CD4-positive, alpha-beta T cell (primary cell): ENCODE measurements around the gene DNER. TPM values are rescaled to one million over a fixed set of nuclear protein-coding genes. Genes with fewer than 3 reads are reported as not detected.
"Not testable (repeated sequence)": the region's sequence is repeated elsewhere in the genome, so short reads cannot be mapped to it uniquely, and the experiment has no call there.

Source experiments
- ATAC-seq: fragments of 200-7000 bp; cut with Tn5 transposase; one replicate; pipeline ENCODE4 v1.10.0; 2022; ENCODE audit warnings: mild to moderate bottlenecking; ENCODE audit not compliant: poor library complexity
- CTCF ChIA-PET: fragments of 350-600 bp; sonication (Branson Sonifier 250); formaldehyde crosslinking; loops from one replicate; lab custom pipeline; 2021; ENCODE audit warnings: antibody characterized with exemption, inconsistent platforms; lab: Charles Lee
- POLR2A ChIA-PET: fragments of 350-600 bp; sonication (Branson Sonifier 250); formaldehyde crosslinking; loops from one replicate; lab custom pipeline; 2021; ENCODE audit warnings: antibody characterized with exemption, inconsistent platforms; lab: Charles Lee
- DNase-seq, 14 experiments: peaks; one replicate each; pipeline ENCODE4 v3.0.0-alpha.2; 2013 to 2020; ENCODE audit warnings: mixed read lengths in 2 of 14
- H3K27ac ChIP-seq, 2 donors: one replicate each; pipeline versions ENCODE4 v1.5.1 to v1.7.0; 2013; ENCODE audit warnings: low read length in 2 of 2, low read depth in 1 of 2, mild to moderate bottlenecking in 1 of 2
- H3K27me3 ChIP-seq, 2 experiments: 1 replicate in 1 of 2; 2 replicates in 1 of 2; pipeline versions ENCODE4 v1.6.1 to v1.7.0; 2013; ENCODE audit warnings: low read length in 2 of 2, control low read depth in 1 of 2, mild to moderate bottlenecking in 1 of 2, moderate library complexity in 1 of 2; ENCODE audit not compliant: insufficient read depth in 2 of 2, control insufficient read depth in 1 of 2
- H3K36me3 ChIP-seq: one replicate; pipeline ENCODE4 v1.6.1; 2013; ENCODE audit warnings: low read length, control low read depth; ENCODE audit not compliant: insufficient read depth
- H3K4me1 ChIP-seq: one replicate; pipeline ENCODE4 v1.6.1; 2013; ENCODE audit warnings: low read length, control low read depth; ENCODE audit not compliant: insufficient read depth
- H3K4me3 ChIP-seq: one replicate; pipeline ENCODE4 v1.5.1; 2013; ENCODE audit warnings: mild to moderate bottlenecking, low read length, moderate library complexity
- H3K9me3 ChIP-seq, 2 experiments: 1 replicate in 1 of 2; 2 replicates in 1 of 2; pipeline versions ENCODE4 v1.6.1 to v1.7.0; 2013; ENCODE audit warnings: low read length in 2 of 2, mild to moderate bottlenecking in 2 of 2, control low read depth in 1 of 2, moderate library complexity in 1 of 2; ENCODE audit not compliant: control insufficient read depth in 1 of 2, insufficient read depth in 1 of 2
- H3K27ac Mint-ChIP-seq: one replicate; pipeline ENCODE4 v1.8.0; 2020; ENCODE audit warnings: mixed read lengths
- H3K27me3 Mint-ChIP-seq: one replicate; pipeline ENCODE4 v1.8.0; 2021; ENCODE audit warnings: mixed read lengths
- H3K36me3 Mint-ChIP-seq: one replicate; pipeline ENCODE4 v1.8.0; 2021; ENCODE audit warnings: low read depth, mixed read lengths
- H3K4me1 Mint-ChIP-seq: one replicate; pipeline ENCODE4 v1.8.0; 2021; ENCODE audit warnings: low read depth, mixed read lengths
- H3K4me3 Mint-ChIP-seq: one replicate; pipeline ENCODE4 v1.8.0; 2020; ENCODE audit warnings: mild to moderate bottlenecking, mixed read lengths
- H3K9me3 Mint-ChIP-seq: one replicate; pipeline ENCODE4 v1.8.0; 2020; ENCODE audit warnings: mixed read lengths
- CTCF ChIP-seq: fragments of 200-600 bp; IDR thresholded peaks from one replicate; pipeline ENCODE4 v1.8.0; 2022; ENCODE audit warnings: antibody characterized with exemption, mild to moderate bottlenecking
- intact Hi-C, 2 experiments: fragments of 100-400 bp; cut with DNase I in 1 of 2; cut with micrococcal nuclease in 1 of 2; formaldehyde crosslinking; loops; one replicate each; pipeline versions ENCODE4 v1.15.1 to v1.9.0; 2023 to 2025; cut with DNase I, micrococcal nuclease
- total RNA-seq, 174 experiments: library from RNA in 2 of 174; stranded (reverse) in 2 of 174; gene quantifications; one replicate each; pipeline ENCODE4 v1.2.3 and lab custom pipeline; 2021 to 2026

DNER gene
- total RNA-seq, 2 experiments from 2014 or later: not detected

GRCh38 chr2:229725716-229726574, 11.6 kb upstream of the DNER start:
- DNase-seq: no peak
- peaks cover 0 to 7% of the 10 kb centered on the region in 2 experiments for H3K27me3 ChIP-seq
- H3K36me3 ChIP-seq: no peaks in the 10 kb centered on the region
- Mint-ChIP-seq H3K36me3 (no peaks in the 10 kb centered on the region), H3K4me3 (no peak overlapping the region), H3K27me3 (peaks cover 39% of the 10 kb centered on the region), H3K9me3 (no peaks in the 10 kb centered on the region), H3K4me1 (no peaks in the 10 kb centered on the region), H3K27ac (no peak overlapping the region)
- no peak overlapping the region for H3K27ac ChIP-seq
- ATAC-seq: no peak
- ChIA-PET CTCF (no interaction called here), POLR2A (no interaction called here)
- no peaks in the 10 kb centered on the region for H3K4me1 ChIP-seq
- peaks cover 0 to 3% of the 10 kb centered on the region in 2 experiments for H3K9me3 ChIP-seq
- no peak overlapping the region for H3K4me3 ChIP-seq
- intact Hi-C loops: no loop called here
- no peak for TF ChIP-seq CTCF

- H3K36me3 Mint-ChIP-seq, H3K9me3 ChIP-seq, H3K9me3 Mint-ChIP-seq, H3K4me1 Mint-ChIP-seq, POLR2A ChIA-PET, H3K4me3 Mint-ChIP-seq, H3K36me3 ChIP-seq, CTCF ChIA-PET, H3K4me1 ChIP-seq, H3K27ac ChIP-seq, H3K4me3 ChIP-seq, DNase-seq, H3K27ac Mint-ChIP-seq, intact Hi-C loops, ATAC-seq: not testable (repeated sequence)
- H3K27me3 Mint-ChIP-seq: peaks cover 48% of the 10 kb centered on the region
- H3K27me3 ChIP-seq: peaks cover 5 to 14% of the 10 kb centered on the region in 2 experiments
These were observed 8.8 kb upstream of the DNER start for GRCh38 chr2:229723192-229723591.

- Mint-ChIP-seq H3K4me1 (peaks cover 11% of the 10 kb centered on the region), H3K36me3 (no peaks in the 10 kb centered on the region), H3K27ac (no peak overlapping the region), H3K4me3 (no peak overlapping the region), H3K9me3 (no peaks in the 10 kb centered on the region), H3K27me3 (peaks cover 70% of the 10 kb centered on the region)
- ATAC-seq (no peak), DNase-seq (no peak)
- peaks cover 9% of the 10 kb centered on the region for H3K4me1 ChIP-seq
- H3K27me3 ChIP-seq: peaks cover 12 to 27% of the 10 kb centered on the region in 2 experiments
- H3K4me3 ChIP-seq: no peak overlapping the region
- TF ChIP-seq CTCF: no peak
- POLR2A ChIA-PET: no interaction called here
- H3K9me3 ChIP-seq: no peaks in the 10 kb centered on the region
- CTCF ChIA-PET: no interaction called here
- H3K27ac ChIP-seq: no peak overlapping the region
- intact Hi-C loops: loop anchor here in 1 of 2 experiments (5.0 kb wide), 1 partner anchor 1833 kb away; no protein-coding TSS in a partner anchor
- H3K36me3 ChIP-seq: no peaks in the 10 kb centered on the region
These were observed 5.7 kb upstream of the DNER start for GRCh38 chr2:229719926-229720647.
